ENCODE measurements around the gene FZD2. TPM values are rescaled to one million over a fixed set of nuclear protein-coding genes. Genes with fewer than 3 reads are reported as not detected.

FZD2 gene
- total and polyA plus RNA-seq, 2 of the 13 experiments (the other 11 are each of a cell fraction or from before 2014, with no cell fraction given) = 0.07 to 0.13 TPM

DNA sequence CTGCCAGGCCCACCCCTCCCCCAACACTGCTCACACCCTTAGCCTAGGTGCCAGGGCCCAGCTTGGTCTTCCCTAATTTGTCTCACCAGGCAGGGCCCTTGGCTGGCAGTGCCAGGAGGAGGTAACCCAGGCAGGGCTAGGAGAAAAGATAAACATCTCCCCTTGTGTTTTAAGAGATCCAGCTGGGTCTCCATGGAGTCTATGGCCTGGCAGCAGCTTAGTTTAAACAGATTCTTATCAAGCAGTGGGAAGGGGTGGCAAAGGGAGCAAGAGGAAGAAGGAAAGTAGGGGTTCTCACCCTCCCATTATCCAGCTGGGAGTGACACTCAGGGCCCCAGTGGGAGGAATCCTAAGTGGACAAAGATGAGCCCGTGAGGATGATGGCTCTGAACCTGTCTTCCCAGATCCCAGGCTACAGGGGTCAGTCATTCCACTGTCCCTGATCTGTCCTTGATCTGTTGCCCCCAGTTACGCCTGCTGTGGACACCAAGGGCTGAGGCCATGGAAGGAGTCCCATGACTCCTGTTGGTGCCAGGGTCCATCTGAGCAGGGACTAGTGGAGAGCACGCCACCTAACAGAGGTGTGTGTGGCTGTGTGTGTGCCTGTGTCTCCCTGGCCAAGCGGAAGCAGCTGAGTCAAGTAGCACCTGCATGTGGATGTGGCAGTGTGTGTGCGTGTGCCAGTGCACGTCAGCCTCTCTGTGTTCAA lies 51.6 kb downstream of the FZD2 start (continued):
- TF ChIP-seq ZNF292 (CRISPR knock-in tag; IDR thresholded peaks at IDR 0.05; ENCODE audit: borderline replicate concordance, low read depth) (peak; percentile 93), IRF2 (CRISPR knock-in tag; IDR thresholded peaks at IDR 0.05) (peak; percentile 76), JUN (CRISPR knock-in tag; IDR thresholded peaks at IDR 0.05) (no peak), SKIL (CRISPR knock-in tag; IDR thresholded peaks at IDR 0.05; ENCODE audit: borderline replicate concordance) (peak; percentile 52; the same call in 1 of the 2 replicates), RCOR2 (CRISPR knock-in tag; IDR thresholded peaks at IDR 0.05) (peak; percentile 59; the same call in 1 of the 2 replicates), ATF7-NPFF (CRISPR knock-in tag; IDR thresholded peaks at IDR 0.05; ENCODE audit: low read depth) (peak; percentile 42; the same call in 1 of the 2 replicates), GATA4 (IDR thresholded peaks at IDR 0.05; ENCODE audit: borderline replicate concordance, low read depth) (no peak), SAFB2 (CRISPR knock-in tag; IDR thresholded peaks at IDR 0.05; ENCODE audit: borderline replicate concordance, low read depth) (0 out of 2 replicates have a peak, but pooled peaks have one; percentile 30), GABPA (IDR thresholded peaks at IDR 0.05; ENCODE audit: low read depth, low read length) (no peak), GABPA (CRISPR knock-in tag; IDR thresholded peaks at IDR 0.05; ENCODE audit: low read depth) (peak; percentile 66), ZNF350 (CRISPR knock-in tag; IDR thresholded peaks at IDR 0.05; ENCODE audit: borderline replicate concordance, low read depth) (peak; percentile 23; the same call in 1 of the 2 replicates), ZNF710 (CRISPR knock-in tag; IDR thresholded peaks at IDR 0.05; ENCODE audit: borderline replicate concordance) (peak; percentile 57; the same call in 1 of the 2 replicates), HES4 (CRISPR knock-in tag; IDR thresholded peaks at IDR 0.05; ENCODE audit: borderline replicate concordance) (0 out of 2 replicates have a peak, but pooled peaks have one; percentile 0), ZNF670 (CRISPR knock-in tag; IDR thresholded peaks at IDR 0.05; ENCODE audit: borderline replicate concordance) (0 out of 2 replicates have a peak, but pooled peaks have one; percentile 60)
- TF ChIP-seq, protein P1, sequence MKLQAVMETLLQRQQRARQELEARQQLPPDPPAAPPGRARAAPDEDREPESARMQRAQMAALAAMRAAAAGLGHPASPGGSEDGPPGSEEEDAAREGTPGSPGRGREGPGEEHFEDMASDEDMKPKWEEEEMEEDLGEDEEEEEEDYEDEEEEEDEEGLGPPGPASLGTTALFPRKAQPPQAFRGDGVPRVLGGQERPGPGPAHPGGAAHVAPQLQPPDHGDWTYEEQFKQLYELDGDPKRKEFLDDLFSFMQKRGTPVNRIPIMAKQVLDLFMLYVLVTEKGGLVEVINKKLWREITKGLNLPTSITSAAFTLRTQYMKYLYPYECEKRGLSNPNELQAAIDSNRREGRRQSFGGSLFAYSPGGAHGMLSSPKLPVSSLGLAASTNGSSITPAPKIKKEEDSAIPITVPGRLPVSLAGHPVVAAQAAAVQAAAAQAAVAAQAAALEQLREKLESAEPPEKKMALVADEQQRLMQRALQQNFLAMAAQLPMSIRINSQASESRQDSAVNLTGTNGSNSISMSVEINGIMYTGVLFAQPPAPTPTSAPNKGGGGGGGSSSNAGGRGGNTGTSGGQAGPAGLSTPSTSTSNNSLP (IDR thresholded peaks at IDR 0.05; ENCODE audit: low read depth, low read length) = peak; percentile 35; the same call in 1 of the 2 replicates
- TF ChIP-seq, protein P2, sequence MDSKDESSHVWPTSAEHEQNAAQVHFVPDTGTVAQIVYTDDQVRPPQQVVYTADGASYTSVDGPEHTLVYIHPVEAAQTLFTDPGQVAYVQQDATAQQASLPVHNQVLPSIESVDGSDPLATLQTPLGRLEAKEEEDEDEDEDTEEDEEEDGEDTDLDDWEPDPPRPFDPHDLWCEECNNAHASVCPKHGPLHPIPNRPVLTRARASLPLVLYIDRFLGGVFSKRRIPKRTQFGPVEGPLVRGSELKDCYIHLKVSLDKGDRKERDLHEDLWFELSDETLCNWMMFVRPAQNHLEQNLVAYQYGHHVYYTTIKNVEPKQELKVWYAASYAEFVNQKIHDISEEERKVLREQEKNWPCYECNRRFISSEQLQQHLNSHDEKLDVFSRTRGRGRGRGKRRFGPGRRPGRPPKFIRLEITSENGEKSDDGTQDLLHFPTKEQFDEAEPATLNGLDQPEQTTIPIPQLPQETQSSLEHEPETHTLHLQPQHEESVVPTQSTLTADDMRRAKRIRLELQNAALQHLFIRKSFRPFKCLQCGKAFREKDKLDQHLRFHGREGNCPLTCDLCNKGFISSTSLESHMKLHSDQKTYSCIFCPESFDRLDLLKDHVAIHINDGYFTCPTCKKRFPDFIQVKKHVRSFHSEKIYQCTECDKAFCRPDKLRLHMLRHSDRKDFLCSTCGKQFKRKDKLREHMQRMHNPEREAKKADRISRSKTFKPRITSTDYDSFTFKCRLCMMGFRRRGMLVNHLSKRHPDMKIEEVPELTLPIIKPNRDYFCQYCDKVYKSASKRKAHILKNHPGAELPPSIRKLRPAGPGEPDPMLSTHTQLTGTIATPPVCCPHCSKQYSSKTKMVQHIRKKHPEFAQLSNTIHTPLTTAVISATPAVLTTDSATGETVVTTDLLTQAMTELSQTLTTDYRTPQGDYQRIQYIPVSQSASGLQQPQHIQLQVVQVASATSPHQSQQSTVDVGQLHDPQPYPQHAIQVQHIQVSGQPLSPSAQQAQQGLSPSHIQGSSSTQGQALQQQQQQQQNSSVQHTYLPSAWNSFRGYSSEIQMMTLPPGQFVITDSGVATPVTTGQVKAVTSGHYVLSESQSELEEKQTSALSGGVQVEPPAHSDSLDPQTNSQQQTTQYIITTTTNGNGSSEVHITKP (CRISPR knock-in tag; IDR thresholded peaks at IDR 0.05; ENCODE audit: low read depth) = peak; percentile 96
